ENCODE results near the gene DTX1. TPM values are rescaled to one million over a fixed set of nuclear protein-coding genes. Genes with fewer than 3 reads are reported as not detected.

The DTX1 gene
- total RNA-seq, result under 1 TPM; 0.55 to 0.57 TPM

- Mint-ChIP-seq H3K4me3 (no peak within 1 kb of the TSS), H3K9me3 (no peaks in the 10 kb centered on the region), H3K36me3 (no peaks in the 10 kb centered on the region), H3K27me3 (peaks cover 26% of the 10 kb centered on the region), H3K4me1 (no peaks in the 10 kb centered on the region), H3K27ac (no peak within 1 kb of the TSS)
- DNase-seq, result no peak
- POLR2A ChIA-PET, result no interaction called here
- peak; percentile 56 for ATAC-seq (ENCODE audit: low read depth)
Observed at GRCh38 chr12:113056631-113057488, at the start of gene DTX1. TSS of gene DTX1 (plus strand) at chr12:113056730. CDS start at chr12:113058193, 1,463 bp downstream.

GRCh38 chr12:113007166-113007565 is 49.4 kb upstream of the DTX1 start:
- Mint-ChIP-seq H3K27me3 (no peaks in the 10 kb centered on the region), H3K4me1 (peaks cover 2% of the 10 kb centered on the region), H3K27ac (no peak overlapping the region), H3K4me3 (no peak overlapping the region), H3K36me3 (peaks cover 84% of the 10 kb centered on the region), H3K9me3 (peaks cover 3% of the 10 kb centered on the region)
- POLR2A ChIA-PET, result interaction anchor here (0.6 to 1.5 kb wide), 2 partner anchors 28 to 328 kb away, joined by 3 read pairs; partner anchors contain the start of gene SLC8B1
- ATAC-seq (ENCODE audit: low read depth), result no peak
- DNase-seq, result no peak

- H3K4me1 Mint-ChIP-seq, result peaks cover 2% of the 10 kb centered on the region
- peaks cover 58% of the 10 kb centered on the region for H3K36me3 Mint-ChIP-seq
- peaks cover 3% of the 10 kb centered on the region for H3K9me3 Mint-ChIP-seq
- DNase-seq (no peak), ATAC-seq (ENCODE audit: low read depth) (no peak)
- no peak overlapping the region for H3K4me3 Mint-ChIP-seq
- peak overlapping the region; percentile 28 for H3K27ac Mint-ChIP-seq
- H3K27me3 Mint-ChIP-seq, result no peaks in the 10 kb centered on the region
- POLR2A ChIA-PET, result interaction anchor here (1.5 kb wide), 1 partner anchor 18 kb away, joined by 4 read pairs; no protein-coding TSS in a partner anchor
Observed at GRCh38 chr12:113010701-113011100, 45.8 kb upstream of the DTX1 start.

- Mint-ChIP-seq H3K36me3 (peaks cover 28% of the 10 kb centered on the region), H3K4me1 (no peaks in the 10 kb centered on the region), H3K27ac (no peak overlapping the region), H3K9me3 (peaks cover 3% of the 10 kb centered on the region), H3K4me3 (no peak overlapping the region), H3K27me3 (peaks cover 2% of the 10 kb centered on the region)
- no peak for ATAC-seq (ENCODE audit: low read depth)
- DNase-seq, result no peak
- POLR2A ChIA-PET, result no interaction called here
Observed at GRCh38 chr12:113014565-113014964, 42.0 kb upstream of the DTX1 start.

- Mint-ChIP-seq H3K9me3 (no peaks in the 10 kb centered on the region), H3K36me3 (peaks cover 6% of the 10 kb centered on the region), H3K27ac (no peak overlapping the region), H3K27me3 (peaks cover 9% of the 10 kb centered on the region), H3K4me1 (peaks cover 4% of the 10 kb centered on the region), H3K4me3 (no peak overlapping the region)
- ATAC-seq (ENCODE audit: low read depth), result no peak
- DNase-seq, result no peak
- POLR2A ChIA-PET, result no interaction called here
Observed at GRCh38 chr12:113016796-113017195, 39.7 kb upstream of the DTX1 start.

- H3K36me3 Mint-ChIP-seq, result no peaks in the 10 kb centered on the region
- DNase-seq (no peak), ATAC-seq (ENCODE audit: low read depth) (no peak)
- H3K9me3 Mint-ChIP-seq, result no peaks in the 10 kb centered on the region
- H3K27ac Mint-ChIP-seq, result no peak overlapping the region
- H3K27me3 Mint-ChIP-seq, result peaks cover 9% of the 10 kb centered on the region
- H3K4me3 Mint-ChIP-seq, result no peak overlapping the region
- POLR2A ChIA-PET, result no interaction called here
- H3K4me1 Mint-ChIP-seq, result peaks cover 7% of the 10 kb centered on the region
Observed at GRCh38 chr12:113019025-113019424, 37.5 kb upstream of the DTX1 start.

GRCh38 chr12:113021500-113021899 is 35.0 kb upstream of the DTX1 start:
- Mint-ChIP-seq H3K4me3 (no peak overlapping the region), H3K27ac (no peak overlapping the region), H3K36me3 (no peaks in the 10 kb centered on the region), H3K27me3 (peaks cover 6% of the 10 kb centered on the region), H3K4me1 (peaks cover 7% of the 10 kb centered on the region), H3K9me3 (no peaks in the 10 kb centered on the region)
- ATAC-seq (ENCODE audit: low read depth) (no peak), DNase-seq (no peak)
- POLR2A ChIA-PET, result no interaction called here

GRCh38 chr12:113022563-113023297 is 33.8 kb upstream of the DTX1 start:
- Mint-ChIP-seq H3K36me3 (no peaks in the 10 kb centered on the region), H3K4me3 (no peak overlapping the region), H3K27ac (no peak overlapping the region), H3K4me1 (peaks cover 7% of the 10 kb centered on the region), H3K9me3 (no peaks in the 10 kb centered on the region), H3K27me3 (peaks cover 6% of the 10 kb centered on the region)
- DNase-seq, result no peak
- ATAC-seq (ENCODE audit: low read depth), result no peak
- POLR2A ChIA-PET, result no interaction called here

- POLR2A ChIA-PET, result no interaction called here
- Mint-ChIP-seq H3K36me3 (no peaks in the 10 kb centered on the region), H3K27me3 (peaks cover 18% of the 10 kb centered on the region), H3K9me3 (no peaks in the 10 kb centered on the region), H3K4me1 (peaks cover 5% of the 10 kb centered on the region), H3K4me3 (no peak overlapping the region), H3K27ac (no peak overlapping the region)
- ATAC-seq (ENCODE audit: low read depth) (no peak), DNase-seq (no peak)
Observed at GRCh38 chr12:113027726-113028125, 28.8 kb upstream of the DTX1 start.

- no peak for DNase-seq
- H3K36me3 Mint-ChIP-seq, result no peaks in the 10 kb centered on the region
- POLR2A ChIA-PET, result no interaction called here
- no peak overlapping the region for H3K27ac Mint-ChIP-seq
- ATAC-seq (ENCODE audit: low read depth), result no peak
- peaks cover 3% of the 10 kb centered on the region for H3K4me1 Mint-ChIP-seq
- H3K9me3 Mint-ChIP-seq, result no peaks in the 10 kb centered on the region
- H3K4me3 Mint-ChIP-seq, result no peak overlapping the region
- H3K27me3 Mint-ChIP-seq, result peaks cover 18% of the 10 kb centered on the region
Observed at GRCh38 chr12:113030875-113031525, 25.5 kb upstream of the DTX1 start.

GRCh38 chr12:113039911-113040445 is 16.6 kb upstream of the DTX1 start:
- no peaks in the 10 kb centered on the region for H3K4me1 Mint-ChIP-seq
- POLR2A ChIA-PET, result no interaction called here
- no peak overlapping the region for H3K27ac Mint-ChIP-seq
- H3K4me3 Mint-ChIP-seq, result no peak overlapping the region
- H3K36me3 Mint-ChIP-seq, result no peaks in the 10 kb centered on the region
- DNase-seq (no peak), ATAC-seq (ENCODE audit: low read depth) (no peak)
- peaks cover 7% of the 10 kb centered on the region for H3K27me3 Mint-ChIP-seq
- H3K9me3 Mint-ChIP-seq, result no peaks in the 10 kb centered on the region

- H3K27ac Mint-ChIP-seq, result no peak overlapping the region
- H3K4me1 Mint-ChIP-seq, result no peaks in the 10 kb centered on the region
- peaks cover 11% of the 10 kb centered on the region for H3K27me3 Mint-ChIP-seq
- ATAC-seq (ENCODE audit: low read depth) (no peak), DNase-seq (no peak)
- no peaks in the 10 kb centered on the region for H3K36me3 Mint-ChIP-seq
- H3K9me3 Mint-ChIP-seq, result no peaks in the 10 kb centered on the region
- no peak overlapping the region for H3K4me3 Mint-ChIP-seq
- POLR2A ChIA-PET, result no interaction called here
Observed at GRCh38 chr12:113040722-113041171, 15.8 kb upstream of the DTX1 start.

- no peaks in the 10 kb centered on the region for H3K36me3 Mint-ChIP-seq
- no peak overlapping the region for H3K27ac Mint-ChIP-seq
- H3K4me1 Mint-ChIP-seq, result no peaks in the 10 kb centered on the region
- no peaks in the 10 kb centered on the region for H3K9me3 Mint-ChIP-seq
- ATAC-seq (ENCODE audit: low read depth) (no peak), DNase-seq (no peak)
- peaks cover 12% of the 10 kb centered on the region for H3K27me3 Mint-ChIP-seq
- POLR2A ChIA-PET, result no interaction called here
- no peak overlapping the region for H3K4me3 Mint-ChIP-seq
Observed at GRCh38 chr12:113041560-113041959, 15.0 kb upstream of the DTX1 start.

Measured in activated naive CD8-positive, alpha-beta T cell treated with anti-CD3 and anti-CD28 coated beads, Interleukin-2, amount 10 ng/mL, durations not matched to agents 7 days and 5 days (primary cell).